Esophagus squamous epithelium (tissue), 4 donors: ENCODE results near the gene SPATA46.

Experiments used
- CTCF ChIP-seq, 6 experiments: fragments of 450-650 bp in 4 of 6; fragments of 200-600 bp in 2 of 6; sonication (generic) in 2 of 6; IDR thresholded peaks; one replicate each; pipeline ENCODE4 v1.5.1; 2016 to 2019; ENCODE audit warnings: antibody characterized with exemption in 6 of 6, mild to moderate bottlenecking in 4 of 6, moderate library complexity in 4 of 6
- POLR2A ChIP-seq, 4 donors: fragments of 450-650 bp; IDR thresholded peaks; one replicate each; pipeline ENCODE4 v1.6.1; 2017; ENCODE audit warnings: antibody characterized with exemption in 4 of 4, mild to moderate bottlenecking in 4 of 4, moderate library complexity in 3 of 4

DNA sequence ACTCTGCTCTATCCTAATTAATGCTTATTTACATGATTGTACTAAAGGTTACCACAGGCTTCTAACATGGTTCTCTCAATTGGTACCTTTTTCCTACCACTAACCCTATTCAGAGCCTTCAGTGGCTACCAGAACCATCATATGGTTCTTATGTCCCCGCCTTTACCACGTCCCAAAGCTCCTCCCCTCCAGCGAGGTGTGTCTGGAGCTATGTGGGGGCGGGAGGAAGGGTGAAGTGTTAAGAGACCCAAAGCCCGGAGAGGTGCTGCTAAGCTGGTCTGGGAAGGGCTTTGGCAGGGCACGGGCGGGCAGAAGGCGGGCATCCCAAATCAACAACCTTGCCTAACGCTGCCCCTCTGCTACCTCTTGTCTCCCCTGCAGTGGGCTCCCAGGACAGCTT, 10.0 kb downstream of the SPATA46 start:
- TF ChIP-seq CTCF (IDR thresholded peaks at IDR 0.05) = no peak
- TF ChIP-seq POLR2A (IDR thresholded peaks at IDR 0.05) = no peak
